ENCODE measurements around the gene ENTREP1. TPM values are rescaled to one million over a fixed set of nuclear protein-coding genes. Genes with fewer than 3 reads are reported as not detected.

ENTREP1 gene
- total RNA-seq, 4 donors from 2014 or later, result 2.2 to 23.2 (median 9.0) TPM

GRCh38 chr9:69317081-69317480 lies 7.9 kb upstream of the ENTREP1 start:
- WGBS, 2 donors (ENCODE audit: low coverage in 1 of 2), result 70 to 76% methylated on average over 2 of the region's 2 CpGs
- TF ChIP-seq POLR2AphosphoS5 (IDR thresholded peaks at IDR 0.05) (no peak), EP300 (IDR thresholded peaks at IDR 0.05; ENCODE audit: low read depth) (no peak), POLR2A (IDR thresholded peaks at IDR 0.05) (no peak)
- TF ChIP-seq, protein P1, sequence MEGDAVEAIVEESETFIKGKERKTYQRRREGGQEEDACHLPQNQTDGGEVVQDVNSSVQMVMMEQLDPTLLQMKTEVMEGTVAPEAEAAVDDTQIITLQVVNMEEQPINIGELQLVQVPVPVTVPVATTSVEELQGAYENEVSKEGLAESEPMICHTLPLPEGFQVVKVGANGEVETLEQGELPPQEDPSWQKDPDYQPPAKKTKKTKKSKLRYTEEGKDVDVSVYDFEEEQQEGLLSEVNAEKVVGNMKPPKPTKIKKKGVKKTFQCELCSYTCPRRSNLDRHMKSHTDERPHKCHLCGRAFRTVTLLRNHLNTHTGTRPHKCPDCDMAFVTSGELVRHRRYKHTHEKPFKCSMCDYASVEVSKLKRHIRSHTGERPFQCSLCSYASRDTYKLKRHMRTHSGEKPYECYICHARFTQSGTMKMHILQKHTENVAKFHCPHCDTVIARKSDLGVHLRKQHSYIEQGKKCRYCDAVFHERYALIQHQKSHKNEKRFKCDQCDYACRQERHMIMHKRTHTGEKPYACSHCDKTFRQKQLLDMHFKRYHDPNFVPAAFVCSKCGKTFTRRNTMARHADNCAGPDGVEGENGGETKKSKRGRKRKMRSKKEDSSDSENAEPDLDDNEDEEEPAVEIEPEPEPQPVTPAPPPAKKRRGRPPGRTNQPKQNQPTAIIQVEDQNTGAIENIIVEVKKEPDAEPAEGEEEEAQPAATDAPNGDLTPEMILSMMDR (IDR thresholded peaks at IDR 0.05), result no peak
- Histone ChIP-seq H3K27ac (no peak overlapping the region), H3K4me1 (no peaks in the 10 kb centered on the region), H3K36me3 (no peaks in the 10 kb centered on the region), H3K4me3 (no peak overlapping the region), H3K27me3 (peaks cover 6% of the 10 kb centered on the region), H3K9me3 (peaks cover 0 to 10% of the 10 kb centered on the region in 2 donors)
- in situ Hi-C loops (cut with MboI; ENCODE audit: low pct_ligation_motif_present in 1 of 4, low pct_unique_long_range_greater_than_20kb in 1 of 4, low sequenced_read_pairs in 3 of 4) (no loop called here), intact Hi-C loops (cut with DNase I; ENCODE audit: low total_unique reads) (no loop called here)
- DNase-seq, result no peak

DNA sequence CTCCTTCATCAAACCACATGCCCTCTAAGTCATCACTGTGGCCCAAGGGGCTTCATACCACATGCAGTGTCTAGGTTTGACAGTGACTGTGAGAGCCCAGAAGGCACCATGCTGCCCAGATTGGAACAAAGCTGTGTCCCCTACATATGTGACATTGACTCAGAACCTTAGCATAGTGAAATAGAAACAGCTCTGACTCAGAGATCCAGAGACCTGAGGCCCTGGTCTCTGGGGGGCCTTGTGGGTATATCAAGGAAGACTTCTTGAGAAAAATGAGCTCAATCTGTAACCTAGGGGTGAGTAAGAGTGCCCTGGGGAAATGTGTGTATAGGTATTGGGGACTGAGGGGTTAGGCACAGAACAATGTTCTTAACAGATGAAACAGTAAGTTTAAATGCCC lies 7.1 kb upstream of the ENTREP1 start:
- Histone ChIP-seq H3K4me1 (no peaks in the 10 kb centered on the region), H3K27ac (no peak overlapping the region)
- in situ Hi-C loops (cut with MboI; ENCODE audit: low pct_ligation_motif_present in 1 of 4, low pct_unique_long_range_greater_than_20kb in 1 of 4, low sequenced_read_pairs in 3 of 4), result no loop called here

GRCh38 chr9:69319324-69320025 lies 5.5 kb upstream of the ENTREP1 start:
- no peak for TF ChIP-seq POLR2A (IDR thresholded peaks at IDR 0.05)
- no peak for TF ChIP-seq EP300 (IDR thresholded peaks at IDR 0.05; ENCODE audit: low read depth)
- TF ChIP-seq, protein P1 (IDR thresholded peaks at IDR 0.05), result no peak
- TF ChIP-seq POLR2AphosphoS5 (IDR thresholded peaks at IDR 0.05), result no peak
- Histone ChIP-seq H3K4me3 (no peak overlapping the region), H3K27ac (no peak overlapping the region), H3K9me3 (no peaks in the 10 kb centered on the region), H3K36me3 (no peaks in the 10 kb centered on the region), H3K27me3 (peaks cover 26% of the 10 kb centered on the region), H3K4me1 (peaks cover 0 to 9% (median 2%) of the 10 kb centered on the region in 4 donors)
- no peak for DNase-seq
- 74 to 76% methylated on average over 5 to 6 of the region's 6 CpGs for WGBS, 2 donors (ENCODE audit: low coverage in 1 of 2)
- in situ Hi-C loops (cut with MboI; ENCODE audit: low pct_ligation_motif_present in 1 of 4, low pct_unique_long_range_greater_than_20kb in 1 of 4, low sequenced_read_pairs in 3 of 4), result no loop called here
- intact Hi-C loops (cut with DNase I; ENCODE audit: low total_unique reads), result no loop called here

More for the DNA sequence above, 7.1 kb upstream of the ENTREP1 start:
- intact Hi-C loops (cut with DNase I; ENCODE audit: low total_unique reads), result no loop called here
- H3K36me3 ChIP-seq, result no peaks in the 10 kb centered on the region
- peaks cover 11% of the 10 kb centered on the region for H3K27me3 ChIP-seq
- H3K9me3 ChIP-seq, result peaks cover 0 to 7% of the 10 kb centered on the region in 2 donors
- TF ChIP-seq, protein P1 (IDR thresholded peaks at IDR 0.05), result no peak
- TF ChIP-seq POLR2AphosphoS5 (IDR thresholded peaks at IDR 0.05), result no peak
- TF ChIP-seq POLR2A (IDR thresholded peaks at IDR 0.05), result no peak
- no peak for TF ChIP-seq EP300 (IDR thresholded peaks at IDR 0.05; ENCODE audit: low read depth)
- no peak overlapping the region for H3K4me3 ChIP-seq
- no peak for DNase-seq

DNA sequence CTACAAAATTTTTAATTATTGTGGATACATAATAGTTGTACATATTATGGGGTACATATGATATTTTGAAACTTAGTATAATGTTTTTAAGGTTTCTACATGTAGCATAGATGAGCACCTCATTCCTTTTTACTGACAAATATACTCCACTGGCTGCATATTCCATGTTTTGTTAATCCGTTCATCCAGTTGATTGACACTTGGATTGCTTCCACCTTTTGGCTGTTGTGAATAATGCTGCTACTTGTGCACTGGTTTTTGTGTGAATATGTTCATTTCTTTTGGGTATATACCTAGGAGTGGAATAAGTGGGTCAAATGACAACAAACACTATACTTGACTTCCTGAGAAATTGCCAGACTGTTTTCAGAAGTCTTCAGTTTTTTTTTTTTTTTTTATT lies 2.8 kb upstream of the ENTREP1 start:
- peaks cover 0 to 20% (median 10%) of the 10 kb centered on the region in 4 donors for H3K4me1 ChIP-seq
- 60 to 68% methylated on average over 1 of the region's 1 CpG for whole genome bisulfite sequencing, 2 donors (ENCODE audit: low coverage in 1 of 2)
- no peak overlapping the region for H3K4me3 ChIP-seq
- TF ChIP-seq, protein P1 (IDR thresholded peaks at IDR 0.05), result no peak
- TF ChIP-seq EP300 (IDR thresholded peaks at IDR 0.05; ENCODE audit: low read depth) (no peak), POLR2AphosphoS5 (IDR thresholded peaks at IDR 0.05) (no peak), POLR2A (IDR thresholded peaks at IDR 0.05) (no peak)
- no peak overlapping the region for H3K27ac ChIP-seq
- intact Hi-C loops (cut with DNase I; ENCODE audit: low total_unique reads), result no loop called here
- in situ Hi-C loops (cut with MboI; ENCODE audit: low pct_ligation_motif_present in 1 of 4, low pct_unique_long_range_greater_than_20kb in 1 of 4, low sequenced_read_pairs in 3 of 4), result no loop called here
- no peak for DNase-seq
- H3K27me3 ChIP-seq, result peaks cover 48% of the 10 kb centered on the region
- no peaks in the 10 kb centered on the region for H3K9me3 ChIP-seq
- no peaks in the 10 kb centered on the region for H3K36me3 ChIP-seq
